A549 (cell line): ENCODE results near the gene ZDHHC18. TPM values are rescaled to one million over a fixed set of nuclear protein-coding genes. Genes with fewer than 3 reads are reported as not detected.

ENCODE experiments used
- ATAC-seq, 2 experiments: fragments of 200-7000 bp in 1 of 2; fragments of >200 bp in 1 of 2; cut with Nextera tagmentation in 1 of 2; cut with Tn5 transposase in 1 of 2; 3 replicates each; pipeline versions ENCODE4 v1.8.0 to v1.9.1; 2018 to 2020; ENCODE audit warnings: mild to moderate bottlenecking in 1 of 2, moderate library complexity in 1 of 2
- CTCF ChIA-PET: fragments of 300-600 bp; sonication (Branson Sonifier 250); formaldehyde crosslinking; extraction: SDS; loops from one replicate; lab custom pipeline; 2021; ENCODE audit warnings: antibody characterized with exemption, inconsistent platforms; lab: Yijun Ruan, JAX
- POLR2A ChIA-PET: fragments of 350-600 bp; formaldehyde crosslinking; extraction: SDS; loops from one replicate; lab custom pipeline; 2021; ENCODE audit warnings: antibody characterized with exemption, inconsistent platforms; lab: Yijun Ruan, JAX
- DNase-seq, 2 experiments: peaks; one replicate each; pipeline versions ENCODE4 v3.0.0 to v3.0.0-alpha.2; 2011 to 2016; ENCODE audit warnings: low read depth in 1 of 2, low spot score in 1 of 2
- FAIRE-seq: peaks from 2 replicates; lab custom pipeline; 2011; peaks lifted over from hg19 to GRCh38; lab: Jason Lieb, UNC
- H3K27ac ChIP-seq, 2 experiments: fragments of >200 bp; sonication (Bioruptor Twin); formaldehyde crosslinking; 3 replicates each; pipeline ENCODE4 v1.5.1; 2016 to 2017
- H3K4me1 ChIP-seq: fragments of >200 bp; sonication (Bioruptor Twin); formaldehyde crosslinking; 3 replicates; pipeline ENCODE4 v1.6.1; 2016
- H3K4me2 ChIP-seq: fragments of >200 bp; sonication (Bioruptor Twin); formaldehyde crosslinking; 3 replicates; pipeline ENCODE4 v1.6.1; 2016
- H3K4me3 ChIP-seq: fragments of >200 bp; sonication (Bioruptor Twin); formaldehyde crosslinking; 3 replicates; pipeline ENCODE4 v1.5.1; 2016
- H3K9me3 ChIP-seq: fragments of >200 bp; sonication (Bioruptor Twin); formaldehyde crosslinking; 3 replicates; pipeline ENCODE4 v1.6.1; 2016
- BHLHE40 ChIP-seq: IDR thresholded peaks from 2 replicates; pipeline ENCODE4 v1.6.1; 2012; ENCODE audit warnings: low read depth, low read length, inconsistent platforms
- CBX2 ChIP-seq: fragments of 200-600 bp; sonication (generic); IDR thresholded peaks from 2 replicates; pipeline ENCODE4 v1.6.1; 2016; ENCODE audit warnings: low read depth, mild to moderate bottlenecking, borderline replicate concordance
- CBX8 ChIP-seq: fragments of 200-600 bp; sonication (generic); IDR thresholded peaks from 2 replicates; pipeline ENCODE4 v1.6.1; 2016
- CEBPB ChIP-seq, 2 experiments: fragments of >200 bp in 1 of 2; sonication (Bioruptor Twin) in 1 of 2; formaldehyde crosslinking in 1 of 2; IDR thresholded peaks; 2 replicates each; pipeline ENCODE4 v1.6.1; 2012 to 2016
- CHD4 ChIP-seq: fragments of 200-600 bp; sonication (generic); IDR thresholded peaks from 2 replicates; pipeline ENCODE4 v1.6.1; 2016; ENCODE audit warnings: antibody characterized with exemption, mild to moderate bottlenecking, borderline replicate concordance
- EHF ChIP-seq: fragments of 250-450 bp; sonication (Bioruptor Pico); IDR thresholded peaks from 2 replicates; pipeline ENCODE4 v1.5.0; 2020; ENCODE audit warnings: mild to moderate bottlenecking
- FOXS1 ChIP-seq: fragments of 250-450 bp; sonication (Bioruptor Pico); IDR thresholded peaks from 2 replicates; pipeline ENCODE4 v1.5.0; 2020; ENCODE audit warnings: mild to moderate bottlenecking, moderate library complexity
- HDAC2 ChIP-seq: fragments of 200-600 bp; sonication (generic); IDR thresholded peaks from 2 replicates; pipeline ENCODE4 v1.6.1; 2016
- HEYL ChIP-seq: fragments of 250-450 bp; sonication (Bioruptor Pico); IDR thresholded peaks from 2 replicates; pipeline ENCODE4 v1.8.0; 2021; ENCODE audit warnings: mild to moderate bottlenecking, moderate library complexity
- HOXA7 ChIP-seq: fragments of 250-450 bp; sonication (Bioruptor Pico); IDR thresholded peaks from 2 replicates; pipeline ENCODE4 v1.5.0; 2020; ENCODE audit warnings: mild to moderate bottlenecking, moderate library complexity
- JUN ChIP-seq, 2 experiments: fragments of >200 bp; sonication (Bioruptor Twin); formaldehyde crosslinking; IDR thresholded peaks; 2 replicates in 1 of 2; 3 replicates in 1 of 2; pipeline ENCODE4 v1.6.1; 2016 to 2017
- JUNB ChIP-seq: fragments of >200 bp; sonication (Bioruptor Twin); formaldehyde crosslinking; IDR thresholded peaks from 2 replicates; pipeline ENCODE4 v1.6.1; 2016
- KDM1A ChIP-seq: fragments of 200-600 bp; sonication (generic); IDR thresholded peaks from 2 replicates; pipeline ENCODE4 v1.6.1; 2016; ENCODE audit warnings: low read depth, mild to moderate bottlenecking
- MAZ ChIP-seq: fragments of 150-350 bp; IDR thresholded peaks from 2 replicates; pipeline ENCODE4 v1.6.1; 2014; ENCODE audit warnings: antibody characterized with exemption, low read depth, low read length, borderline replicate concordance
- MYC ChIP-seq: IDR thresholded peaks from 2 replicates; pipeline ENCODE4 v1.6.1; 2012; ENCODE audit warnings: mild to moderate bottlenecking, inconsistent platforms, low read length, improper control_type of control experiment, borderline replicate concordance
- NFE2L2 ChIP-seq: fragments of 150-350 bp; conservative IDR thresholded peaks from 2 replicates; pipeline ENCODE4 v1.6.1; 2014; ENCODE audit warnings: low read length
- NPAS2 ChIP-seq: fragments of 250-450 bp; sonication (Bioruptor Pico); IDR thresholded peaks from 2 replicates; pipeline ENCODE4 v1.8.0; 2022; ENCODE audit warnings: mild to moderate bottlenecking, moderate library complexity, borderline replicate concordance
- NR3C1 ChIP-seq: fragments of >200 bp; sonication (Bioruptor Twin); formaldehyde crosslinking; IDR thresholded peaks from 3 replicates; pipeline ENCODE4 v1.6.1; 2017
- POLR2A ChIP-seq: IDR thresholded peaks from 2 replicates; pipeline ENCODE4 v1.6.1; 2012; ENCODE audit warnings: mild to moderate bottlenecking, low read length
- POLR2AphosphoS2 ChIP-seq: conservative IDR thresholded peaks from 2 replicates; pipeline ENCODE4 v1.6.1; 2012; ENCODE audit warnings: low read length, improper control_type of control experiment, inconsistent platforms
- RAD21 ChIP-seq, 2 experiments: fragments of >200 bp in 1 of 2; sonication (Bioruptor Twin) in 1 of 2; formaldehyde crosslinking in 1 of 2; IDR thresholded peaks in 1 of 2; conservative IDR thresholded peaks in 1 of 2; 2 replicates in 1 of 2; 3 replicates in 1 of 2; pipeline ENCODE4 v1.6.1; 2012 to 2018; ENCODE audit warnings: inconsistent platforms in 1 of 2
- RNF2 ChIP-seq: fragments of 200-600 bp; sonication (generic); IDR thresholded peaks from 2 replicates; pipeline ENCODE4 v1.6.1; 2016; ENCODE audit warnings: low read depth, mild to moderate bottlenecking, antibody characterized with exemption, moderate library complexity, borderline replicate concordance
- TFCP2L1 ChIP-seq: fragments of 250-450 bp; sonication (Bioruptor Pico); IDR thresholded peaks from 2 replicates; pipeline ENCODE4 v1.5.0; 2021; ENCODE audit warnings: mild to moderate bottlenecking
- TP53 ChIP-seq: fragments of 250-450 bp; sonication (Bioruptor Pico); IDR thresholded peaks from 2 replicates; pipeline ENCODE4 v1.5.0; 2021; ENCODE audit warnings: mild to moderate bottlenecking, moderate library complexity
- ZC3H11A ChIP-seq: fragments of 450-650 bp; IDR thresholded peaks from 2 replicates; pipeline ENCODE4 v1.6.1; 2014; ENCODE audit warnings: antibody characterized with exemption, mild to moderate bottlenecking
- ZNF302 ChIP-seq: fragments of 250-450 bp; sonication (Bioruptor Pico); IDR thresholded peaks from 2 replicates; pipeline ENCODE4 v1.9.0; 2021; ENCODE audit warnings: inconsistent platforms, mild to moderate bottlenecking, moderate library complexity
- WGBS: methylation state at CpG from one replicate; pipeline ENCODE4 v1.1.6; 2017; ENCODE audit errors: missing lambda C conversion rate; 5-methylcytosine and 5-hydroxymethylcytosine counted together
- polyA plus RNA-seq, 4 experiments: library from polyadenylated mRNA; depleted of rRNA in 3 of 4; stranded (reverse); fragments of >200 nt; fragmentation: RNase III in 1 of 4; extraction: RNeasy Plus Mini Kit Qiagen cat#74134 plus additional on column Dnase treatment in 1 of 4; gene quantifications; 2 replicates in 3 of 4; 3 replicates in 1 of 4; pipeline ENCODE4 v1.2.3, GENCODE V29; 2011 to 2017
- TF ChIP-seq, protein P1 (sequence below): IDR thresholded peaks from 2 replicates; pipeline ENCODE4 v1.6.1; 2012
- TF ChIP-seq, protein P2 (sequence below): fragments of >200 bp; sonication (Bioruptor Twin); formaldehyde crosslinking; IDR thresholded peaks from 3 replicates; pipeline ENCODE4 v1.6.1; 2016
- TF ChIP-seq, protein P3 (sequence below): IDR thresholded peaks from 2 replicates; pipeline ENCODE4 v1.6.1; 2012; ENCODE audit warnings: low read depth, borderline replicate concordance

The ZDHHC18 gene
- polyA plus RNA-seq, 2 of the 4 experiments (the other 2 are of a cell fraction) = 16.2 to 20.0 TPM

DNA sequence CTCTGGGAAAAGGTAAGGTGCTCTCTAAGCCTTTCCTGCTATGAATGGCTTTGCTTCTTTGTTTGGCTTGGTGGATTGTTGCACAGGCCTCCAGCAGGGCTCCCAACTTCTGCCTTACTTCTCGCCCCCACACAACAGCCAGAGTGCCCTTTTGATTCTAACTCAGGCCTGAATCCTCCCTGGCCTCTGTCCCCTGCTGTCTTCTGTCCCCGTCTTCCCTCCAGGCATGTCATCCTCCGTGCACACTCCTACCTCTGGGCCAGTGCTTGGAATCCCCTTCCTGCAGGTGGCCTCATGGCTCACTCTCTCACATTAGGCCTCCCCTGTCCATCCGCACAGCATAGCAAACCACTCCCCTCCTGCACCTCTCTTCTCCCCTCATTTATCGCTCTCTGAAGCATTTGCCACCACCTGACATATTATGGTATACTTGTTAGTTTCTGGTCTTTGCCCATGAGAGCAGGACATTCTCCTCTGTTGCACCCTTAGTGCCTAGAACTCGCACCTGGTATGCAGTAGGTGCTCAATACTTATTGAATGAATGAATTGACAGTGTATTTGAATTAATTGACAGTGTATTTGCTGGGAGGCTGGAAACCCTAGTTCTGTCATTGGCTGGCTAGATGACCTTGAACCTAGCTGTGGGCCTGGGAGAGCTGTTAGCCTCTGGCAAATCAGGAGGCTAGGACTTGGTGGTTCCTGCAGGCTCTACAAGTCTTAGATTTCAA is 2.9 kb downstream of the ZDHHC18 start:
- ATAC-seq = no peak
- H3K4me3 ChIP-seq = no peak overlapping the region
- H3K4me2 ChIP-seq = peak overlapping the region; percentile 80; the same call in 1 of the 3 replicates
- ChIA-PET POLR2A (no interaction called here), CTCF (interaction anchor here (0.8 kb wide), 1 partner anchor 12 kb away, joined by 3 read pairs; no protein-coding TSS in a partner anchor)
- H3K9me3 ChIP-seq = no peaks in the 10 kb centered on the region
- TF ChIP-seq POLR2A (no peak), RAD21 (conservative IDR thresholded peaks at IDR 0.05 in 1 of 2, IDR thresholded peaks at IDR 0.05 in 1 of 2) (no peak), RNF2 (no peak), ZC3H11A (no peak), NFE2L2 (no peak), EHF (CRISPR knock-in tag) (no peak), NR3C1 (no peak), JUNB (no peak), CBX8 (no peak), CHD4 (no peak)
- TF ChIP-seq, protein P1, sequence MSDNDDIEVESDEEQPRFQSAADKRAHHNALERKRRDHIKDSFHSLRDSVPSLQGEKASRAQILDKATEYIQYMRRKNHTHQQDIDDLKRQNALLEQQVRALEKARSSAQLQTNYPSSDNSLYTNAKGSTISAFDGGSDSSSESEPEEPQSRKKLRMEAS = no peak
- TF ChIP-seq, protein P2, sequence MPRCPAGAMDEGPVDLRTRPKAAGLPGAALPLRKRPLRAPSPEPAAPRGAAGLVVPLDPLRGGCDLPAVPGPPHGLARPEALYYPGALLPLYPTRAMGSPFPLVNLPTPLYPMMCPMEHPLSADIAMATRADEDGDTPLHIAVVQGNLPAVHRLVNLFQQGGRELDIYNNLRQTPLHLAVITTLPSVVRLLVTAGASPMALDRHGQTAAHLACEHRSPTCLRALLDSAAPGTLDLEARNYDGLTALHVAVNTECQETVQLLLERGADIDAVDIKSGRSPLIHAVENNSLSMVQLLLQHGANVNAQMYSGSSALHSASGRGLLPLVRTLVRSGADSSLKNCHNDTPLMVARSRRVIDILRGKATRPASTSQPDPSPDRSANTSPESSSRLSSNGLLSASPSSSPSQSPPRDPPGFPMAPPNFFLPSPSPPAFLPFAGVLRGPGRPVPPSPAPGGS = no peak
- TF ChIP-seq, all 56 proteins: peak for 0
- no peak for DNase-seq
- H3K27ac ChIP-seq = no peak overlapping the region
- WGBS = 88% methylated on average over 6 of the region's 6 CpGs
- FAIRE-seq = no peak
- H3K4me1 ChIP-seq = peaks cover 34% of the 10 kb centered on the region

DNA sequence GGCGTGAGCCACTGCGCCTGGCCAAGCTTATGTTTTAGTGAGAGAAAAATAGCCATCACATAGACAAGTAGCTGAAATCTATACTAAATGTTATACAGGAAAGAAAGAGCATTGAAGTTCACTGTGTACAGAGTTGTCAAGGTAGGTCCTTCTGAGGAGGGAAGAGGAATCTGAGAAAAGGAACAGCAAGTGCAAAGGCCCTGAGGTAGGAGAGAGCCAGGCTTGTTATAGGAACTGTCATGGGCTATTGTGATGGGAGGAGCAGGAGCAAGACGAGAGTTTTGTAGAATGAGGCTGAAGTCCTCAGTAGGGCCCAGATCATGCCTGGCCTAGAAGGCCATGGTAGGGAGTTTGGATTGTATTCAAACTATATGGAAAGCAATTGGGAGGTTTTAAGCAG is 4.6 kb downstream of the ZDHHC18 start:
- Histone ChIP-seq H3K27ac (0 out of 6 replicates have a peak overlapping the region, but pooled peaks of 1 of the 2 experiments have one; percentile 43), H3K4me2 (peak overlapping the region; percentile 22; the same call in 1 of the 3 replicates), H3K4me1 (peaks cover 24% of the 10 kb centered on the region), H3K4me3 (no peak overlapping the region), H3K9me3 (no peaks in the 10 kb centered on the region)
- FAIRE-seq (no peak), ATAC-seq (no peak), DNase-seq (no peak)
- TF ChIP-seq, protein P3, sequence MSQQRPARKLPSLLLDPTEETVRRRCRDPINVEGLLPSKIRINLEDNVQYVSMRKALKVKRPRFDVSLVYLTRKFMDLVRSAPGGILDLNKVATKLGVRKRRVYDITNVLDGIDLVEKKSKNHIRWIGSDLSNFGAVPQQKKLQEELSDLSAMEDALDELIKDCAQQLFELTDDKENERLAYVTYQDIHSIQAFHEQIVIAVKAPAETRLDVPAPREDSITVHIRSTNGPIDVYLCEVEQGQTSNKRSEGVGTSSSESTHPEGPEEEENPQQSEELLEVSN = no peak
- TF ChIP-seq CEBPB (IDR thresholded peaks at IDR 0.05) = no peak
- no peak for TF ChIP-seq HDAC2
- ChIA-PET POLR2A (no interaction called here), CTCF (interaction anchor here (1.4 to 2.0 kb wide), 2 partner anchors 11 to 14 kb away, joined by 4 to 5 read pairs; no protein-coding TSS in a partner anchor)
- 92% methylated on average over 3 of the region's 3 CpGs for WGBS

DNA sequence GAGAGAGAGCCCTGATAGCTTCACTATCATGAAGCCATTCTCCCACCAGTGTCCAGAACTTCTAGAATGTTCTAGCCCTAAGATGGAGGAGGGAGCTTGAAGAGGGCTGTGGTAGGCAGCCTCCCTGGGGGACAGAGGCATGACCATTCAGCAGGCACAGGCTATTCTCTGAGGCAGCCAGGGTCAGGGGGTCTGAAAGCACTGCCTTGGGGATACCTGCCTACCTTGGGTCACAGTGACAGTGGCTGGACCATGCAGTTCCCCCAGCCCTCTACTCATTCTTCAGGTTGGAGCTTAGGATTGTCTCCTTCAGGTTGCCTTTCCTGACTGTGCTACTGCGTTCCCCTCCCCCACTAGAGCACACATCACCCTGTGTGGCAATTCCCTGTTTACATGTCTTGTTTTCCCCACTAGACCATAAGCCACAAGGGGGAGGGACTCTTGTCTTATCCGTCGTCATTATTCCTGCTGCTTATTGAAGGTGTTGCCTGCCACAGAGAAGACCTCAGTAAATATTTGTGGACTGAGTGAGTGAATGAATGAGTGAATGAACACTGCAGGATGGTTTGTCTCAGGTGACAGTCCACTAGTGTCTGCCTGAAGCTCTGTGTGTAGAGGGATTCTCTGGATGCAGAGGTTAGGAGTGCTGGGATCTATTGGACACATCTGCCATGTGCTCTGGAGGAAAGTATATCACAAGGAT is 5.2 kb downstream of the ZDHHC18 start:
- no peak overlapping the region for H3K4me3 ChIP-seq
- no peaks in the 10 kb centered on the region for H3K9me3 ChIP-seq
- ChIA-PET CTCF (interaction anchor here (0.8 to 4.6 kb wide), 4 partner anchors 11 to 17 kb away, joined by 4 to 15 read pairs (median 5); no protein-coding TSS in a partner anchor), POLR2A (no interaction called here)
- DNase-seq (no peak), ATAC-seq (no peak; a peak in 1 of 6 replicates), FAIRE-seq (no peak)
- 0 out of 6 replicates have a peak overlapping the region, but pooled peaks of 1 of the 2 experiments have one; percentile 43 for H3K27ac ChIP-seq
- peaks cover 23% of the 10 kb centered on the region; the same call in 2 of the 3 replicates for H3K4me1 ChIP-seq
- WGBS = 41% methylated on average over 3 of the region's 3 CpGs
- TF ChIP-seq ZNF302 (CRISPR knock-in tag) = no peak
- no peak for TF ChIP-seq POLR2AphosphoS2
- no peak for TF ChIP-seq HOXA7 (CRISPR knock-in tag)
- TF ChIP-seq NPAS2 (CRISPR knock-in tag) = no peak
- TF ChIP-seq TP53 (CRISPR knock-in tag) = no peak
- no peak for TF ChIP-seq JUN (IDR thresholded peaks at IDR 0.05)
- TF ChIP-seq KDM1A = no peak
- no peak for TF ChIP-seq FOXS1 (CRISPR knock-in tag)
- TF ChIP-seq MYC = no peak
- no peak for TF ChIP-seq MAZ
- TF ChIP-seq CBX2 = no peak
- TF ChIP-seq BHLHE40 = no peak
- TF ChIP-seq CHD4 = no peak
- no peak for TF ChIP-seq TFCP2L1 (CRISPR knock-in tag)
- no peak for TF ChIP-seq HEYL (CRISPR knock-in tag)
- peak overlapping the region; percentile 22; the same call in 1 of the 3 replicates for H3K4me2 ChIP-seq
